Endothelial cell of umbilical vein (primary cell): ENCODE measurements around the gene TMEM54. TPM values are rescaled to one million over a fixed set of nuclear protein-coding genes. Genes with fewer than 3 reads are reported as not detected.

Experiments used
- BruUV-seq: library from RNA; stranded (reverse); fragments of 400-500 nt; replicated peaks from 2 replicates; lab custom pipeline; 2021; lab: Mats Ljungman, UMichigan
- CTCF ChIA-PET: fragments of 300-600, 350-600 bp; sonication (Branson Sonifier 250); formaldehyde crosslinking; loops from one replicate; lab custom pipeline; 2021; ENCODE audit warnings: antibody characterized with exemption, inconsistent platforms; lab: Charles Lee
- POLR2A ChIA-PET: fragments of 300-600, 350-600 bp; sonication (Branson Sonifier 250); formaldehyde crosslinking; loops from one replicate; lab custom pipeline; 2021; ENCODE audit warnings: antibody characterized with exemption, inconsistent platforms; lab: Charles Lee
- DNase-seq: peaks from one replicate; pipeline ENCODE4 v3.0.0-alpha.2; 2011; ENCODE audit warnings: low read depth, low spot score
- FAIRE-seq: peaks from 2 replicates; lab custom pipeline; 2011; peaks lifted over from hg19 to GRCh38; lab: Jason Lieb, UNC
- H2AFZ ChIP-seq: 2 replicates; pipeline ENCODE4 v1.6.0; 2012; ENCODE audit warnings: low read depth, low read length, control low read depth, inconsistent platforms
- H3K27ac ChIP-seq: 2 replicates; pipeline ENCODE4 v1.5.1; 2011; ENCODE audit warnings: low read depth, mild to moderate bottlenecking, control low read depth, low read length, moderate library complexity; ENCODE audit not compliant: insufficient read depth
- H3K27me3 ChIP-seq, 2 experiments: 2 replicates each; pipeline versions ENCODE4 v1.6.0 to v1.6.1; 2011; ENCODE audit warnings: low read length in 2 of 2, mixed read lengths in 1 of 2; ENCODE audit not compliant: control insufficient read depth in 2 of 2, insufficient read depth in 2 of 2
- H3K36me3 ChIP-seq, 2 experiments: 2 replicates in 1 of 2; 3 replicates in 1 of 2; pipeline ENCODE4 v1.5.1; 2011; ENCODE audit warnings: low read length in 2 of 2, mild to moderate bottlenecking in 1 of 2, moderate library complexity in 1 of 2; ENCODE audit not compliant: control insufficient read depth in 2 of 2, insufficient read depth in 2 of 2; ENCODE audit errors: extremely low read depth in 1 of 2
- H3K4me1 ChIP-seq: 3 replicates; pipeline ENCODE4 v1.5.1; 2011; ENCODE audit warnings: mild to moderate bottlenecking, low read length; ENCODE audit not compliant: control insufficient read depth, insufficient read depth; ENCODE audit errors: extremely low read depth
- H3K4me2 ChIP-seq: 2 replicates; pipeline ENCODE4 v1.6.1; 2011; ENCODE audit warnings: low read length, control low read depth, mixed read lengths; ENCODE audit not compliant: insufficient read depth
- H3K4me3 ChIP-seq, 3 experiments: fragments of 200-600 bp in 1 of 3; sonication (generic), shearing (Covaris generic) in 1 of 3; replicated peaks in 1 of 3; 2 replicates each; pipeline ENCODE4 v1.5.1; 2011 to 2016; ENCODE audit warnings: control low read depth in 3 of 3, low read length in 3 of 3, mild to moderate bottlenecking in 2 of 3, inconsistent platforms in 1 of 3, low read depth in 1 of 3, moderate library complexity in 1 of 3; ENCODE audit not compliant: insufficient read depth in 1 of 3
- H3K79me2 ChIP-seq: 2 replicates; pipeline ENCODE4 v1.6.0; 2012; ENCODE audit warnings: low read length, inconsistent platforms; ENCODE audit not compliant: control insufficient read depth, insufficient read depth
- H3K9ac ChIP-seq: replicated peaks from 2 replicates; pipeline ENCODE3; 2011; ENCODE audit warnings: low read length, control low read depth; ENCODE audit not compliant: insufficient read depth; ENCODE audit errors: extremely low read depth
- H3K9me1 ChIP-seq: replicated peaks from 3 replicates; pipeline ENCODE4 v1.6.0; 2011; ENCODE audit warnings: mild to moderate bottlenecking, low read length; ENCODE audit not compliant: control insufficient read depth, insufficient read depth; ENCODE audit errors: extremely low read depth
- H3K9me3 ChIP-seq: replicated peaks from 2 replicates; pipeline ENCODE4 v1.5.1; 2012; ENCODE audit warnings: low read length, inconsistent platforms; ENCODE audit not compliant: control insufficient read depth, insufficient read depth
- H4K20me1 ChIP-seq: replicated peaks from 2 replicates; pipeline ENCODE3; 2011; ENCODE audit warnings: mild to moderate bottlenecking, low read length; ENCODE audit not compliant: control insufficient read depth, insufficient read depth; ENCODE audit errors: extremely low read depth
- EZH2 ChIP-seq: IDR thresholded peaks from 2 replicates; pipeline ENCODE4 v1.6.1; 2012; ENCODE audit warnings: borderline replicate concordance, low read depth, mild to moderate bottlenecking, moderate library complexity, low read length, inconsistent platforms; ENCODE audit not compliant: severe bottlenecking
- FOS ChIP-seq: IDR thresholded peaks from 2 replicates; pipeline ENCODE4 v1.6.1; 2011; ENCODE audit warnings: mild to moderate bottlenecking, low read length, moderate library complexity, borderline replicate concordance; ENCODE audit not compliant: insufficient read depth
- GATA2 ChIP-seq: IDR thresholded peaks from 2 replicates; pipeline ENCODE4 v1.7.0; 2011; ENCODE audit warnings: low read depth, mild to moderate bottlenecking, moderate library complexity, mixed read lengths, low read length; ENCODE audit not compliant: insufficient read length, insufficient read depth
- JUN ChIP-seq: IDR thresholded peaks from 2 replicates; pipeline ENCODE4 v1.6.1; 2011; ENCODE audit warnings: borderline replicate concordance, low read depth; ENCODE audit not compliant: insufficient read length, insufficient read depth
- MYC ChIP-seq: IDR thresholded peaks from one replicate; pipeline ENCODE4 v1.6.1; 2011; ENCODE audit warnings: mild to moderate bottlenecking, low read depth, low read length
- POLR2A ChIP-seq: IDR thresholded peaks from 2 replicates; pipeline ENCODE4 v1.6.1; 2012; ENCODE audit warnings: low read depth, mild to moderate bottlenecking, control low read depth, low read length
- POLR2AphosphoS5 ChIP-seq: IDR thresholded peaks from 2 replicates; pipeline ENCODE4 v1.6.1; 2012; ENCODE audit warnings: low read depth, mild to moderate bottlenecking, control low read depth, low read length, moderate library complexity; ENCODE audit not compliant: insufficient read depth
- dilution Hi-C: fragments of 300-500 bp; cut with MboI; formaldehyde crosslinking; loops from one replicate; pipeline ENCODE4 v1.15.0; 2019; ENCODE audit warnings: low sequenced_read_pairs; ENCODE audit not compliant: extremely low pct_ligation_motif_present
- intact Hi-C: fragments of 100-400 bp; cut with micrococcal nuclease; formaldehyde crosslinking; loops from one replicate; pipeline ENCODE4 v1.10.0; 2022
- polyA plus RNA-seq, 4 experiments: library from polyadenylated mRNA; depleted of rRNA in 3 of 4; stranded (reverse) in 3 of 4; unstranded in 1 of 4; fragments of >200 nt; gene quantifications; 2 replicates each; pipeline versions ENCODE4 v1.2.1 to v1.2.3, GENCODE V29; 2011 to 2012; ENCODE audit warnings: missing spikeins in 1 of 4
- total RNA-seq: library from RNA; stranded (reverse); gene quantifications from 2 replicates; pipeline ENCODE4 v1.2.3, GENCODE V29; 2021
- TF ChIP-seq, protein P1 (sequence below): IDR thresholded peaks from 2 replicates; pipeline ENCODE4 v1.6.1; 2011; ENCODE audit not compliant: insufficient read depth, insufficient read length
- TF ChIP-seq, protein P2 (sequence below), 2 donors: IDR thresholded peaks; 1 replicate in 1 of 2; 2 replicates in 1 of 2; pipeline ENCODE4 v1.5.1; 2011; ENCODE audit warnings: low read length in 2 of 2, mild to moderate bottlenecking in 2 of 2, moderate library complexity in 2 of 2, control low read depth in 1 of 2, inconsistent platforms in 1 of 2, low read depth in 1 of 2; ENCODE audit not compliant: insufficient read depth in 1 of 2; ENCODE audit errors: extremely low read depth in 1 of 2

TMEM54 gene
- total and polyA plus RNA-seq, 2 donors (not counting 3 experiments of a cell fraction or from before 2014, with no cell fraction given) = 23.6 to 77.2 TPM

DNA sequence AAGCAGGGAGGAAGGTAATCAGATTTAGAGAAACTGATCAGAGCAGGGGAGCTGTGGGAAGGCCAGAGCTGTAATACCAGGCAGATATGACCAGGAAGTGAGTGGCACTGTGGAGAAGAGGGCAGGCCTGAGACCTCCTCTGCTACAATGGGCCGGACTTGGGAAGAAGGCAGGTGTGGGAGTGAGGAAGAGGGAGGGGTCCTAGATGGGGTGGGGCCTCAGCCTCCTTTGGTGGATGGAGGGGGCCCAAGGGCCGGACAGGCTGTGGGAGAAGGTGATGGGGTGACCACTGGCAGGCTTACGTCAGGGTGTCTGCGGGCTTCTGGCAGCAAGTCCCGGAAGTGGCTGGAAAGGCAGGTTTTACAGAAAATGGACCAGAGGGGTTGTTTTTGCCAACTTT, 19.9 kb downstream of the TMEM54 start:
- Histone ChIP-seq H3K9me3 (no peaks in the 10 kb centered on the region), H3K27me3 (peaks cover 13 to 15% of the 10 kb centered on the region in 2 experiments), H3K9me1 (no peaks in the 10 kb centered on the region), H4K20me1 (no peaks in the 10 kb centered on the region), H3K36me3 (no peaks in the 10 kb centered on the region), H3K4me3 (no peak overlapping the region), H3K4me2 (no peak overlapping the region), H2AFZ (no peak overlapping the region), H3K27ac (no peak overlapping the region), H3K4me1 (no peaks in the 10 kb centered on the region), H3K9ac (no peak overlapping the region), H3K79me2 (no peaks in the 10 kb centered on the region)
- POLR2A ChIA-PET = no interaction called here
- dilution Hi-C loops = no loop called here
- BruUV-seq = no TSS peak
- intact Hi-C loops = no loop called here
- no peak for TF ChIP-seq GATA2
- TF ChIP-seq JUN = no peak
- TF ChIP-seq EZH2 = no peak
- TF ChIP-seq POLR2AphosphoS5 = no peak
- TF ChIP-seq, protein P1, sequence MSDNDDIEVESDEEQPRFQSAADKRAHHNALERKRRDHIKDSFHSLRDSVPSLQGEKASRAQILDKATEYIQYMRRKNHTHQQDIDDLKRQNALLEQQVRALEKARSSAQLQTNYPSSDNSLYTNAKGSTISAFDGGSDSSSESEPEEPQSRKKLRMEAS = no peak
- TF ChIP-seq, protein P2, sequence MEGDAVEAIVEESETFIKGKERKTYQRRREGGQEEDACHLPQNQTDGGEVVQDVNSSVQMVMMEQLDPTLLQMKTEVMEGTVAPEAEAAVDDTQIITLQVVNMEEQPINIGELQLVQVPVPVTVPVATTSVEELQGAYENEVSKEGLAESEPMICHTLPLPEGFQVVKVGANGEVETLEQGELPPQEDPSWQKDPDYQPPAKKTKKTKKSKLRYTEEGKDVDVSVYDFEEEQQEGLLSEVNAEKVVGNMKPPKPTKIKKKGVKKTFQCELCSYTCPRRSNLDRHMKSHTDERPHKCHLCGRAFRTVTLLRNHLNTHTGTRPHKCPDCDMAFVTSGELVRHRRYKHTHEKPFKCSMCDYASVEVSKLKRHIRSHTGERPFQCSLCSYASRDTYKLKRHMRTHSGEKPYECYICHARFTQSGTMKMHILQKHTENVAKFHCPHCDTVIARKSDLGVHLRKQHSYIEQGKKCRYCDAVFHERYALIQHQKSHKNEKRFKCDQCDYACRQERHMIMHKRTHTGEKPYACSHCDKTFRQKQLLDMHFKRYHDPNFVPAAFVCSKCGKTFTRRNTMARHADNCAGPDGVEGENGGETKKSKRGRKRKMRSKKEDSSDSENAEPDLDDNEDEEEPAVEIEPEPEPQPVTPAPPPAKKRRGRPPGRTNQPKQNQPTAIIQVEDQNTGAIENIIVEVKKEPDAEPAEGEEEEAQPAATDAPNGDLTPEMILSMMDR (IDR thresholded peaks at IDR 0.05; ENCODE audit: extremely low read depth in 1 of 2, insufficient read depth in 1 of 2, low read depth in 1 of 2, low read length in 2 of 2) = no peak
- TF ChIP-seq FOS = no peak
- TF ChIP-seq MYC = no peak
- TF ChIP-seq POLR2A = no peak
- no peak for DNase-seq
- CTCF ChIA-PET = interaction anchor here (0.5 to 2.3 kb wide), 9 partner anchors 8 to 205 kb away, joined by 3 to 9 read pairs (median 4); no protein-coding TSS in a partner anchor
- FAIRE-seq = no peak
